ENCODE data around the gene MUC20. TPM values are rescaled to one million over a fixed set of nuclear protein-coding genes. Genes with fewer than 3 reads are reported as not detected.

The MUC20 gene
- total RNA-seq, 2 experiments from 2014 or later = 0.20 to 0.65 TPM

- peak; percentile 9 for DNase-seq
- Mint-ChIP-seq H3K36me3 (ENCODE audit: low read depth) (no peaks in the 10 kb centered on the region), H3K4me1 (ENCODE audit: low read depth) (peaks cover 3% of the 10 kb centered on the region), H3K27me3 (peaks cover 43% of the 10 kb centered on the region), H3K27ac (no peak overlapping the region), H3K9me3 (no peaks in the 10 kb centered on the region), H3K4me3 (no peak overlapping the region)
- ChIA-PET POLR2A (no interaction called here), CTCF (interaction anchor here (1.8 kb wide), 1 partner anchor 88 kb away, joined by 4 read pairs; no protein-coding TSS in a partner anchor)
- peak; percentile 56 for ATAC-seq
- intact Hi-C loops (cut with micrococcal nuclease) = no loop called here
- TF ChIP-seq, protein P1, sequence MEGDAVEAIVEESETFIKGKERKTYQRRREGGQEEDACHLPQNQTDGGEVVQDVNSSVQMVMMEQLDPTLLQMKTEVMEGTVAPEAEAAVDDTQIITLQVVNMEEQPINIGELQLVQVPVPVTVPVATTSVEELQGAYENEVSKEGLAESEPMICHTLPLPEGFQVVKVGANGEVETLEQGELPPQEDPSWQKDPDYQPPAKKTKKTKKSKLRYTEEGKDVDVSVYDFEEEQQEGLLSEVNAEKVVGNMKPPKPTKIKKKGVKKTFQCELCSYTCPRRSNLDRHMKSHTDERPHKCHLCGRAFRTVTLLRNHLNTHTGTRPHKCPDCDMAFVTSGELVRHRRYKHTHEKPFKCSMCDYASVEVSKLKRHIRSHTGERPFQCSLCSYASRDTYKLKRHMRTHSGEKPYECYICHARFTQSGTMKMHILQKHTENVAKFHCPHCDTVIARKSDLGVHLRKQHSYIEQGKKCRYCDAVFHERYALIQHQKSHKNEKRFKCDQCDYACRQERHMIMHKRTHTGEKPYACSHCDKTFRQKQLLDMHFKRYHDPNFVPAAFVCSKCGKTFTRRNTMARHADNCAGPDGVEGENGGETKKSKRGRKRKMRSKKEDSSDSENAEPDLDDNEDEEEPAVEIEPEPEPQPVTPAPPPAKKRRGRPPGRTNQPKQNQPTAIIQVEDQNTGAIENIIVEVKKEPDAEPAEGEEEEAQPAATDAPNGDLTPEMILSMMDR (IDR thresholded peaks at IDR 0.05) = no peak
Observed at GRCh38 chr3:195761567-195762248, 40.9 kb downstream of the MUC20 start.

GRCh38 chr3:195762249-195762585 lies 41.4 kb downstream of the MUC20 start:
- CTCF ChIA-PET = interaction anchor here (1.8 kb wide), 1 partner anchor 88 kb away, joined by 4 read pairs; no protein-coding TSS in a partner anchor
- no peak for ATAC-seq
- H3K4me3 Mint-ChIP-seq = no peak overlapping the region
- intact Hi-C loops (cut with micrococcal nuclease) = no loop called here
- H3K9me3 Mint-ChIP-seq = no peaks in the 10 kb centered on the region
- no peaks in the 10 kb centered on the region for H3K36me3 Mint-ChIP-seq (ENCODE audit: low read depth)
- POLR2A ChIA-PET = no interaction called here
- TF ChIP-seq, protein P1 (IDR thresholded peaks at IDR 0.05) = no peak
- DNase-seq = no peak
- H3K27ac Mint-ChIP-seq = no peak overlapping the region
- no peaks in the 10 kb centered on the region for H3K4me1 Mint-ChIP-seq (ENCODE audit: low read depth)
- H3K27me3 Mint-ChIP-seq = peaks cover 43% of the 10 kb centered on the region

DNA sequence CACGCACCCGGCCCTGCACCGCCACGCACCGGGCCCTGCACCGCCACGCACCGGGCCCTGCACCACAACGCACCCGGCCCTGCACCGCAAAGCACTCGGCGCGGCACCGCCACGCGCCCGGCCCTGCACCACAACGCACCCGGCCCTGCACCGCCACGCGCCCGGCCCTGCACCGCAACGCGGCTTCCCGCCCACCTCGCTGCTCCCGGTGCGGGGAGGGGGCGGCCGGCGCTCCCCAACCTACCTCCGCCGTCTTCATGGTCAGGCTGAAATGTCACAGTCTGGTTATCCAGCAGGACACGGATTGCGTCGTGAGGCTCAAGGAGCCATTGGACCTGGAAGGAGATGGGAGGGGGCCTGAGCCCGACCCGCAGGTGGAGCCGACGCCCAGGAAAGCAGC lies 41.8 kb downstream of the MUC20 start:
- DNase-seq = peak; percentile 0
- no peaks in the 10 kb centered on the region for H3K4me1 Mint-ChIP-seq (ENCODE audit: low read depth)
- H3K36me3 Mint-ChIP-seq (ENCODE audit: low read depth) = no peaks in the 10 kb centered on the region
- TF ChIP-seq, protein P1 (IDR thresholded peaks at IDR 0.05) = no peak
- ATAC-seq = no peak
- ChIA-PET CTCF (interaction anchor here (1.8 kb wide), 1 partner anchor 87 kb away, joined by 4 read pairs; no protein-coding TSS in a partner anchor), POLR2A (no interaction called here)
- H3K4me3 Mint-ChIP-seq = no peak overlapping the region
- H3K9me3 Mint-ChIP-seq = no peaks in the 10 kb centered on the region
- peaks cover 43% of the 10 kb centered on the region for H3K27me3 Mint-ChIP-seq
- no peak overlapping the region for H3K27ac Mint-ChIP-seq
- intact Hi-C loops (cut with micrococcal nuclease) = no loop called here

DNA sequence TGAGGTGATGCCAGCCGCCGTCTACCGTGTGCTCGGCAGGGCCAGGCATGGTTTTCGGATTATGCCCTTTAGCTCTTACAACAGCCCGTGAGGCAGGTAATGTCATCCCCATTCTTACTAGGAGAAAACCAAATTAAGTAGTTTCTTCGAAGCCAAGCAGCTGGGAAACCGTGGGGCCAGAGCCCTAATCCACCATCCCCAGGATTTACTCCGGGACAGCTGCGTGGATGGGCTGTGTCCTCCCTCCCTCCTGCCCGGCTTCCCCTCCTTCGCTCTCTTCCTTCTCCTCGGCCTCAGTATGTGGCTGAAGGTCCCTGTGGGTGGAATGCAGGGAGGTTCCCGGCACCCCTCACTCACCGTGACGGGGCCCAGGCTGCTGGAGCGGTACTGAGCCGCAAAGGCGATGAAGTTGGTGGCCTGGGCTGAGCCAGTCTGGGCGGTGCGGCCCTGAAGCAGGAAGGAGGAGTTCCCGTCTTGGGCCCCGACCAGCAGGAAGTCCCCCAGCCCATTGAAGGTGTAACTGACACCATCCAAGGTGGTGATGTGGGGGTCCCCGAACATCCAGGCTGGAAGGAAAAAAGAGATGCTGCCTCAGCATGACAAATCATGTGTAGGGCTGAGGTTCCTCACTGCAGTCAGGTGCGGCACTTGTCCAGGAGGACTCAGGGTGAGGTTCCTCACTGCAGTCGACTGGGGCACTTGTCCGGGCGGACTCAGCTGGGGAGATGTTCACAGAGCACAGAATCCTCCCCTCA lies 42.5 kb downstream of the MUC20 start:
- DNase-seq (peak; percentile 0), ATAC-seq (no peak)
- TF ChIP-seq, protein P1 (IDR thresholded peaks at IDR 0.05) = no peak
- Mint-ChIP-seq H3K36me3 (ENCODE audit: low read depth) (no peaks in the 10 kb centered on the region), H3K4me3 (no peak overlapping the region), H3K27ac (no peak overlapping the region), H3K4me1 (ENCODE audit: low read depth) (no peaks in the 10 kb centered on the region), H3K27me3 (peaks cover 39% of the 10 kb centered on the region), H3K9me3 (no peaks in the 10 kb centered on the region)
- ChIA-PET CTCF (interaction anchor here (1.3 to 1.8 kb wide), 2 partner anchors 87 to 131 kb away, joined by 3 to 4 read pairs; no protein-coding TSS in a partner anchor), POLR2A (no interaction called here)
- intact Hi-C loops (cut with micrococcal nuclease) = no loop called here
